Stimulated activated CD4-positive, alpha-beta T cell treated with anti-CD3 and anti-CD28 coated beads, Interleukin-1b, Interleukin-23, amount 100 ng/mL, for 48 hours (primary cell): ENCODE measurements around the gene CCDC57.
"Not testable (repeated sequence)": the region's sequence is repeated elsewhere in the genome, so short reads cannot be mapped to it uniquely, and the experiment has no call there.

ENCODE experiments used
- DNase-seq: peaks from one replicate; pipeline ENCODE4 v3.0.0-alpha.2; 2020

Gene CCDC57

DNA sequence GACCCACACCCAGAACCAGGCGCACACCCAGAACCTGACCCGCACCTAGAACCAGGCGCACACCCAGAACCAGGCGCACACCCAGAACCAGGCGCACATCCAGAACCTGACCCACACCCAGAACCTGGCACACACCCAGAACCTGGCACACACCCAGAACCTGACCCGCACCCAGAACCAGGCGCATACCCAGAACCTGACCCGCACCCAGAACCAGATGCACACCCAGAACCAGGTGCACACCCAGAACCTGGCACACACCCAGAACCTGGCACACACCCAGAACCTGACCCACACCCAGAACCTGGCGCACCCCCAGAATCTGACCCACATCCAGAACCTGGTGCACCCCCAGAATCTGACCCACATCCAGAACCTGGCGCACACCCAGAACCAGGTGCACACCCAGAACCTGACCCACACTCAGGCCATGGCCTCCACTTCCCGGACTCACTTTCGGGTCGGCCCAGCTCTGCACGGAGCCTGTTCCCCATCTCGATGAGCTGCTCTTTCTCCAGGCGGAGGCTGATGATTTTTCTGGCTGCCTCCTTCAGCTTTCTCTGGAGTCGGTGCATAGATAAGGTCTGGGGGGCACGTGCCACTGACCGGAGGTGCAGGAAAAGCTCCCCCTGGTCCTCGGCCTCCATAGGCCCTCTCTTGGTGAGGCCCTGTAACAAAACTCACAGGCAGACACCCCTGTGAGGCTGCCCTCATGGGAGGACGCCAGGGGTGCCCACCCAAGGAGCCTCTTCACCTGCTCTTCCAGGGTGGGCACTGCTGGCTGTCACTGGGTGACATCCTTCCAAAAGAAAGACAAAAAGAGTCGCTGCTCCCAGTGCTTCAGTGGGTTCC, 61.3 kb downstream of the CCDC57 start:
- no peak for DNase-seq

- DNase-seq, result no peak
Observed at GRCh38 chr17:82149401-82150099, 63.1 kb downstream of the CCDC57 start.

DNA sequence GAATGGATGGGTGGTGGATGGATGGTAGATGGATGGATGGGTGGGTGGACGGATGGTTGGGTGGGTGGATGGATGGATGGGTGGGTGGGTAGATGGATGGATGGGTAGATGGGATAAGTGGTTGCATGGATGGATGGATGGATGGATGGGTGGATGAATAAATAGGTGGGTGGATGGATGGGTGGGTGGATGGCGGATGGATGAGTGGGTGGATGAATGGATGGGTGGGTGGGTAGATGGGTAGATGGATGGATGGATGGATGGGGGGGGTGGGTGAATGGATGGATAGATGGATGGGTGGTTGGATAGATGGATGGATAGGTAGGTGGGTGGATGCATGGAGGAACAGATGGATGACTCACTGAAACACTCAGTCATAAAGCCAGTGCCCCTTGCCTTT, 63.6 kb downstream of the CCDC57 start:
- DNase-seq, result no peak

GRCh38 chr17:82148011-82148410, 64.6 kb downstream of the CCDC57 start:
- no peak for DNase-seq

- no peak for DNase-seq
Observed at GRCh38 chr17:82146663-82147654, 65.7 kb downstream of the CCDC57 start.

DNA sequence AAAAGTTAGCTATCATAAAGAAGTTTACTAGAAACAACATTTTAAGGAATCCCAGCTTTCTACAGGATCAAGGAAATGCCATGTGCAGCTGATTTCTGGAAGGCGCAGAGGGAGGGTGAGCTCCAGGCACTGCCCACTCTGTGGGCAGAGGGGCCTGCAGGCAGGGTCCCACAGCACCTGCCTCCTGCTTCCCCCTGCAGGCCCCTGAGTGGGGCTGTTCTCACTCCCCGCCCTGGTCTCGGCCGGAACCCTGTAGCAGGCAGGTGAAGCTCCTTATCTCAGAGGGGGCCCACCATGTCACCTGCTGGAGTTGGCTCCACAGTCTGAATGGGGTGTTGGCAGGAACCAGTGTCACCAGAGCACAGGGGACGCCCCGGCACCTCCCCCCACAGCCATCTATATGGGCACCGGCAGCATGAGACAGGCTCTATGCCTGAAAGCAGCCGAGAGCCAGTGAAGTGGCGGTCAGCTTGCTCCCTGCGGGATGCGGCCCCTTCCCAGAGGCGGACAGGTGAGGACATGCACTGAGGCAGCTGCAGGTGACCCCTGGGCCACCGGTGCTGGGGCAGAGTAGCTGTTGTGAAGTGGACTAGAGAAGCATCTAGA, 67.0 kb downstream of the CCDC57 start:
- no peak for DNase-seq

- DNase-seq, result no peak
Observed at GRCh38 chr17:82143333-82143732, 69.3 kb downstream of the CCDC57 start.

GRCh38 chr17:82139961-82140360, 72.7 kb downstream of the CCDC57 start:
- DNase-seq, result not testable (repeated sequence)

DNA sequence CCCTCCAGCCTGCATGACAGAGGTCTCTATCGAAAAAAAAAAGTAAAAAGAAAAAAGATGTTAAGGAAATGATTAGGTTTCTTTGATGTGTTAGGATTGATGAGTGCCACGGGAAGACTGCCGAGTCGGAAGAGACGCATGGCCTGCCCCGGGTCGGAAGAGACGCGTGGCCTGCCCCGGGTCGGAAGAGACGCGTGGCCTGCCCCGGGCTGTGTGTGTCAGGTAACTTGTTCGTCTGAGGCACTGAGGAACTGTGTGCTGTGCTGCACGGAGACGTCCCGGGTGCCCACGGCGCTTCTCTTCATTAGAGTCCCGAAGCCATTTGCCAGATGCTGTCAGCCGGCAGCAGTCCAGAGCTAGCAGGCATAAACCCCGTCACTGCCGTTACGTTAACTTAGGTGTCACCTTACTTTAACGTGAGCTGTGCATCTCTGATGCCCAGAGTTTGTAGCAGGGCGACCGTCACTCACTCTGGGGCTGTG, 74.1 kb downstream of the CCDC57 start:
- no peak for DNase-seq

GRCh38 chr17:82134101-82134500, 78.5 kb downstream of the CCDC57 start:
- DNase-seq, result no peak

DNA sequence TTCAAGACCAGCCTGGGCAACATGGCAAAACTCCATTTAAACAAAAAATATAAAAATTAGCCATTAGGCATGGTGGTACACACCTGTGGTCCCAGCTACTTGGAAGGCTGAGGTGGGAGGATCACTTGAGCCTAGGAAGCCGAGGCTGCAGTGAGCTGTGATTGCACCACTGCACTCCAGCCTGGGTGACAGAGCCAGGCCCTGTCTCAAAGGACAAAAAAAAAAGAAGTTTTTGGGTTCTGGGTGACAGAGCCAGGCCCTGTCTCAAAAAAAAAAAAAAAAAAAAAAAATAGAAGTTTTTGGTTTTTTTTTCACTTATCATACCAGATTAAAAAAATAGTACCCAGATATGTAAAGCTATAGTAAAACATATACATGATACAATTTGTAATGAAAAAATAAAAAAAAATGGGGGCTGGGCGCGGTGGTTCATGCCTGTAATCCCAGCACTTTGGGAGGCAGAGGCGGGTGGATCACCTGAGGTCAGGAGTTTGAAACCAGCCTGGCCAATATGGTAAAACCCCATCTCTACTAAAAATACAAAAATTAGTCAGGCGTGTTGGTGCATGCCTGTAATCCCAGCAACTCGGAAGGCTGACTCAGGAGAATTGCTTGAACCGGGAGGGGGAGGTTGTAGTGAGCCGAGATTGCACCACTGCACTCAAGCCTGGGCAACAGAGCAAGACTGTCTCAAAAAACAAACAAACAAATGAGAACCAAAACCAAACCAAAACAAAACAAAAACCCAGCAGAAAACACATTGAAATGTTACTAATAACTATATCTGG, 79.3 kb downstream of the CCDC57 start:
- not testable (repeated sequence) for DNase-seq

- DNase-seq, result no peak
Observed at GRCh38 chr17:82129095-82129494, 83.5 kb downstream of the CCDC57 start.

DNA sequence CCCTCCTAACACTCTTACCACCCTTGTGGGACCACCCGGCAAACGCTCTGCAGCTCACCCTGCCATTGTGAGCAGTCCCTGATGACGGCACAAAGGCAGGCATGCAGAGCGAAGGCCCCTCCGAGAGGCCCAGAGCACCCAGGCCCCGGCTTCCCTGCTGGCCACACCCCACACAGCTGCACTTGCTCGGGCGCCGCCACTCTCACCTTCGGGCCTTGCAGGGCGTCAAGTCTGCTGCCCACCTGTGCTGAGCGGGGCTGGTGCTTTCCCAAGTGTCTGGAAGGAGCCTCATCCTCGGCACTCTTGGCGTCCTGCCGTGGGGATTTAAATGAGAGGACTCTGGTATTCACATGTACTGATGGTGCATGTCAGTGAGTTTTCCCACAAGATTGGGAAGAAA, 84.4 kb downstream of the CCDC57 start:
- no peak for DNase-seq

DNA sequence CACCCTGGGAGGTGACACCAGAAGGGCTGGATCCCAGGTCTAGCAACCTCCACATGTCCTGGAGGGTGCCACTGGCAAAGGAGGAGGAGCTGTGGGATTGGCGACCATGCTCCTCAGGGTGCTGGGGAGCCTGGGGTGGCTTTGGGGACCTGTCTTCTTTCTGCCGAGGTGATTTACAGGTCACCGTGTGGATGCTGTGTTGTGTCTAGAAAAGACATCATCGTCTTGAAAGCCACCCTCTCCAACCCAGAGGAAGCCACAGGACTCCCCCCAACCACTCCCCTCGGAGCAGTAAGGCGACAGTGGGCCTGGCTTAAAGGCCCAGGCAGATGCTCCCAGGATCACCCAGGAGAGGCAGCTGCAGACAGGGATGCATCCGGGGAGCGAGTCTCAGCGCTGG, 84.9 kb downstream of the CCDC57 start:
- DNase-seq, result no peak

- DNase-seq, result no peak
Observed at GRCh38 chr17:82127315-82127595, 85.4 kb downstream of the CCDC57 start.

- peak; percentile 69 for DNase-seq
Observed at GRCh38 chr17:82126556-82127314, 85.9 kb downstream of the CCDC57 start.

- no peak for DNase-seq
Observed at GRCh38 chr17:82124101-82124500, 88.5 kb downstream of the CCDC57 start.

DNA sequence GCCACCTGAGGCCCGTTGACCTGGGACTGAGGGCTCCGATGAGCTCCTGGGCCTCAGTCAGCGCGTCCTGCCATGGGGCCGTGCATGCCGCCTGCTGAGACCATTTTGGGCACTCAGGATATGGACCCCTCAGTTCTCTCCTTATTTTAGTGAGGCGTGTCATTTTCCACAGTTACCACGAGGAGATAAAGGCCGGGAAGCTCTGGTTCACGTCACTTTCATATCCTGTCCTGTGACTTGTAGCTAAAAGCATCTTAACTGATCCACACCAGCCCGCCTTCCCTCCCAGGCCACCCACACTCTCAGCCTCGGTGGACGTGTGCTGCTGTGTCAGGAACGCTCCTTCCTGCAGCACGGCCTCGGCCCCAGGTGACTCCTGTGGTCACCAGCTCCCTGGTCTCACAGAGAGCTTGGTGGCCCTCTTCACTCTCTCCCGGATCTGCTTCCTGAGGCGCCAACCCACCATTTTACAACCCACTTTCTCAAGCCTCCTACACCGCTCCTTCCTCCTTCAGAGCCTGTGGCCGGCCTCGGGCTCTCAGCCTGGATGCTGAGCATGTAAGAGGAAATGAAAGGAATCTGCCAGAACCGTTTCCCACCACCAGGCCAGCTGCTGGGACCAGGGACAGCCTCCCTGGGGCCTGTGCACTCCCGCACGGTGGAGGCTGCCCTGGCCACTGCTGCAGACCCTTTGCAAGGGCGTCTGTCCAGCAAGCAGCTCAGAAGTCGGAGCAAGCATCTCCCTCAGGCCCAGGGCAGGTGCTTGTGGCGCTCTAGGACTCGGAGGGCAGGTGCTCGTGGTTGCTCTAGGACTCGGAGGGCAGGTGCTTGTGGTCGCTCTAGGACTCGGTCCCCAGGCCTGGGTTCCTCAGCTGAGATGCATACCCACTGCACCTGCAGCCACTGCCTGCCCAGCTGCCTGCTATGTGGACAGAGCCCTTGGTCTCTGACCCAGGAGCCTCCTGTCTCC, 90.7 kb downstream of the CCDC57 start:
- no peak for DNase-seq

DNA sequence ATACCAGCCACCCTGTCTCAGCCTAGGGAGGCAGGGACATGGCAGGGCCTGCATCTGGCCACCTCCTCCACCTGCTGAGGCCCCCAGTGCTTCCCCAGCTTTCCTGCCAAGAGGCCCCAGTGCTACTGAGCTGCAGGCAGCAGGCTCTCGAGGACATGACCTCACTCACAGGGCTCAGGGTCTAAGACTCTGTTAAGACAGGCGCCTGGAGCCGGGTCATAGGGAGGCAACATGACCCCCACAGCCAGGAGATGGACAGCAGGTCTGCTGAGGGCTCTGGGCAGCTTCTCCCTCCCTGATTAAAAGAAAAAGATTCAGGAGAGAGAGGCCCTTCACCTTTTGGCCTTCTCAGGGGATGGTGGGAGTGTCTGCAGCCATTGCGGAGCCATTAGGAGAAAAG, 91.4 kb downstream of the CCDC57 start:
- DNase-seq, result no peak

- peak; percentile 46 for DNase-seq
Observed at GRCh38 chr17:82120148-82120547, 92.5 kb downstream of the CCDC57 start.
